HepG2 (cell line): ENCODE measurements around the gene POLG2. TPM values are rescaled to one million over a fixed set of nuclear protein-coding genes. Genes with fewer than 3 reads are reported as not detected.
A peak's percentile ranks its signal among the peaks of the same experiment; 100 is the strongest.

Experiments
- FOXM1 ChIP-seq: sonication (generic); formaldehyde crosslinking; IDR thresholded peaks from 2 replicates; pipeline ENCODE4 v1.5.0; 2020; ENCODE audit warnings: missing genetic modification reagents
- GLI4 ChIP-seq: sonication (generic); formaldehyde crosslinking; IDR thresholded peaks from 2 replicates; pipeline ENCODE4 v1.5.1; 2020; ENCODE audit warnings: missing genetic modification reagents, mild to moderate bottlenecking, moderate library complexity, borderline replicate concordance
- KAT7 ChIP-seq: IDR thresholded peaks from 2 replicates; pipeline ENCODE4 v1.6.1; 2018; ENCODE audit warnings: borderline replicate concordance, missing compliant biosample characterization
- KLF15 ChIP-seq: sonication (generic); formaldehyde crosslinking; IDR thresholded peaks from 2 replicates; pipeline ENCODE4 v1.8.1; 2023; ENCODE audit warnings: borderline replicate concordance, mild to moderate bottlenecking, inconsistent platforms, missing genetic modification reagents, mixed read lengths
- MAFF ChIP-seq: IDR thresholded peaks from 2 replicates; pipeline ENCODE4 v1.6.1; 2011; ENCODE audit warnings: low read depth, low read length, improper control_type of control experiment
- MTF1 ChIP-seq: sonication (generic); formaldehyde crosslinking; IDR thresholded peaks from 2 replicates; pipeline ENCODE4 v1.5.0; 2020; ENCODE audit warnings: missing genetic modification reagents
- NFYC ChIP-seq: IDR thresholded peaks from 2 replicates; pipeline ENCODE4 v1.6.1; 2016; ENCODE audit warnings: missing genetic modification reagents, missing compliant biosample characterization
- PHB2 ChIP-seq: fragments of 450-650 bp; IDR thresholded peaks from 2 replicates; pipeline ENCODE4 v1.6.1; 2018; ENCODE audit not compliant: partially characterized antibody
- PHF21A ChIP-seq: sonication (generic); formaldehyde crosslinking; IDR thresholded peaks from 2 replicates; pipeline ENCODE4 v1.5.0; 2020; ENCODE audit warnings: mild to moderate bottlenecking, missing genetic modification reagents
- PRMT3 ChIP-seq: sonication (generic); formaldehyde crosslinking; IDR thresholded peaks from 2 replicates; pipeline ENCODE4 v1.8.1; 2022; ENCODE audit warnings: low read depth, mild to moderate bottlenecking, moderate library complexity, missing genetic modification reagents, borderline replicate concordance
- RFX1 ChIP-seq: fragments of 450-650 bp; IDR thresholded peaks from 2 replicates; pipeline ENCODE4 v1.6.1; 2017
- RFX3 ChIP-seq: IDR thresholded peaks from 2 replicates; pipeline ENCODE4 v1.6.1; 2016; ENCODE audit warnings: missing biosample characterization, missing genetic modification reagents
- SOX5 ChIP-seq: IDR thresholded peaks from 2 replicates; pipeline ENCODE4 v1.6.1; 2016; ENCODE audit warnings: borderline replicate concordance
- ZNF10 ChIP-seq: sonication (generic); formaldehyde crosslinking; IDR thresholded peaks from 2 replicates; pipeline ENCODE4 v1.4.0; 2020; ENCODE audit warnings: mild to moderate bottlenecking, low read depth, missing genetic modification reagents, borderline replicate concordance
- ZNF124 ChIP-seq: sonication (generic); formaldehyde crosslinking; IDR thresholded peaks from 2 replicates; pipeline ENCODE4 v1.4.0; 2020; ENCODE audit warnings: missing genetic modification reagents
- ZNF235 ChIP-seq: sonication (generic); formaldehyde crosslinking; IDR thresholded peaks from 2 replicates; pipeline ENCODE4 v1.8.1; 2023; ENCODE audit warnings: mild to moderate bottlenecking, missing genetic modification reagents, borderline replicate concordance
- ZNF614 ChIP-seq: IDR thresholded peaks from 2 replicates; pipeline ENCODE4 v1.6.1; 2018; ENCODE audit warnings: missing biosample characterization, missing genetic modification reagents, inconsistent platforms, borderline replicate concordance
- ZNF781 ChIP-seq: sonication (generic); formaldehyde crosslinking; IDR thresholded peaks from 2 replicates; pipeline ENCODE4 v1.5.1; 2020; ENCODE audit warnings: borderline replicate concordance, mild to moderate bottlenecking, missing genetic modification reagents; ENCODE audit errors: not compliant biosample characterization
- polyA plus RNA-seq, 8 experiments: library from polyadenylated mRNA; depleted of rRNA in 3 of 8; stranded (reverse) in 7 of 8; unstranded in 1 of 8; fragments of >200 nt; fragmentation: Illumina TruSeq in 4 of 8; extraction: Trizol in 4 of 8; gene quantifications; 2 replicates each; pipeline versions ENCODE4 v1.2.1 to v1.2.3, GENCODE V29; 2011 to 2016; ENCODE audit warnings: low read depth in 4 of 8, missing spikeins in 1 of 8, mixed read lengths in 1 of 8; ENCODE audit not compliant: insufficient read depth in 1 of 8
- total RNA-seq, 5 experiments: library from RNA; depleted of rRNA; stranded (reverse); fragments of >200 nt; fragmentation: Illumina TruSeq; extraction: Trizol; gene quantifications; 2 replicates each; pipeline ENCODE4 v1.2.3, GENCODE V29; 2016; ENCODE audit warnings: low read depth in 1 of 5
- TF ChIP-seq, protein P1 (sequence below): sonication (generic); formaldehyde crosslinking; IDR thresholded peaks from 2 replicates; pipeline ENCODE4 v1.5.0; 2020; ENCODE audit warnings: mild to moderate bottlenecking, missing genetic modification reagents
- TF ChIP-seq, protein P2 (sequence below): sonication (generic); formaldehyde crosslinking; IDR thresholded peaks from 2 replicates; pipeline ENCODE4 v1.4.0; 2020; ENCODE audit warnings: missing genetic modification reagents
- TF ChIP-seq, protein P3 (sequence below): sonication (generic); formaldehyde crosslinking; IDR thresholded peaks from 2 replicates; pipeline ENCODE4 v1.8.1; 2022; ENCODE audit warnings: mild to moderate bottlenecking, missing genetic modification reagents
- TF ChIP-seq, protein P4 (sequence below): sonication (generic); formaldehyde crosslinking; IDR thresholded peaks from 2 replicates; pipeline ENCODE4 v1.9.0; 2021; ENCODE audit warnings: missing genetic modification reagents, mild to moderate bottlenecking, borderline replicate concordance

POLG2 gene
- total and polyA plus RNA-seq, 2 of the 13 experiments (the other 11 are each of a cell fraction or from before 2014, with no cell fraction given), result 21.1 to 25.5 TPM

DNA sequence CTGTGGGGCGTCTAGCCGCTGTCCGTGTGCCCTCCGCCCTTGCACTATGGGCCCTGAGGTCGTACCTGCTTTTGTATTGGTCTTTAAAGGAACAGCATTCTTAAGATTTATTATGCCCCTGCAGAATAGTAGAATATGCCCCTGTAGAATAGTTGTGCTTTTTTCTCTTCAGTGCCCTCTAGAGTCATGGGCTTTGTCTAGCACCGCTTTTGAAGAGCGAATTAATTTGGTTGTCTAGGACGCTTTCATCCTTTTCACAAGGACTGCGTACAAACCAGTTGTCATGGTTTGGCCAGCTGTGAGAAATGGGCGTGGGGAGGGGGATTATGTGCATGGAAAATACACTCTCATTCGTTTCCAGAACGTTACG lies 10.5 kb upstream of the POLG2 start (continued):
- TF ChIP-seq, protein P1, sequence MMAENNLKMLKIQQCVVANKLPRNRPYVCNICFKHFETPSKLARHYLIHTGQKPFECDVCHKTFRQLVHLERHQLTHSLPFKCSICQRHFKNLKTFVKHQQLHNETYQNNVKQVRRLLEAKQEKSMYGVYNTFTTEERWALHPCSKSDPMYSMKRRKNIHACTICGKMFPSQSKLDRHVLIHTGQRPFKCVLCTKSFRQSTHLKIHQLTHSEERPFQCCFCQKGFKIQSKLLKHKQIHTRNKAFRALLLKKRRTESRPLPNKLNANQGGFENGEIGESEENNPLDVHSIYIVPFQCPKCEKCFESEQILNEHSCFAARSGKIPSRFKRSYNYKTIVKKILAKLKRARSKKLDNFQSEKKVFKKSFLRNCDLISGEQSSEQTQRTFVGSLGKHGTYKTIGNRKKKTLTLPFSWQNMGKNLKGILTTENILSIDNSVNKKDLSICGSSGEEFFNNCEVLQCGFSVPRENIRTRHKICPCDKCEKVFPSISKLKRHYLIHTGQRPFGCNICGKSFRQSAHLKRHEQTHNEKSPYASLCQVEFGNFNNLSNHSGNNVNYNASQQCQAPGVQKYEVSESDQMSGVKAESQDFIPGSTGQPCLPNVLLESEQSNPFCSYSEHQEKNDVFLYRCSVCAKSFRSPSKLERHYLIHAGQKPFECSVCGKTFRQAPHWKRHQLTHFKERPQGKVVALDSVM (CRISPR knock-in tag), result no peak
- TF ChIP-seq KAT7 (CRISPR knock-in tag) (no peak), MTF1 (CRISPR knock-in tag) (no peak), ZNF235 (CRISPR knock-in tag) (no peak), ZNF10 (no peak), PHB2 (no peak), SOX5 (CRISPR knock-in tag) (no peak), KLF15 (CRISPR knock-in tag) (no peak), RFX3 (CRISPR knock-in tag) (no peak), ZNF124 (CRISPR knock-in tag) (no peak), ZNF781 (CRISPR knock-in tag) (peak; percentile 35), FOXM1 (CRISPR knock-in tag) (no peak), NFYC (CRISPR knock-in tag) (no peak), PRMT3 (CRISPR knock-in tag) (0 out of 2 replicates have a peak, but pooled peaks have one; percentile 69), PHF21A (peak; percentile 12; the same call in 1 of the 2 replicates), GLI4 (0 out of 2 replicates have a peak, but pooled peaks have one; percentile 76), RFX1 (0 out of 2 replicates have a peak, but pooled peaks have one; percentile 9), ZNF614 (0 out of 2 replicates have a peak, but pooled peaks have one; percentile 2), MAFF (no peak)
- TF ChIP-seq, protein P2, sequence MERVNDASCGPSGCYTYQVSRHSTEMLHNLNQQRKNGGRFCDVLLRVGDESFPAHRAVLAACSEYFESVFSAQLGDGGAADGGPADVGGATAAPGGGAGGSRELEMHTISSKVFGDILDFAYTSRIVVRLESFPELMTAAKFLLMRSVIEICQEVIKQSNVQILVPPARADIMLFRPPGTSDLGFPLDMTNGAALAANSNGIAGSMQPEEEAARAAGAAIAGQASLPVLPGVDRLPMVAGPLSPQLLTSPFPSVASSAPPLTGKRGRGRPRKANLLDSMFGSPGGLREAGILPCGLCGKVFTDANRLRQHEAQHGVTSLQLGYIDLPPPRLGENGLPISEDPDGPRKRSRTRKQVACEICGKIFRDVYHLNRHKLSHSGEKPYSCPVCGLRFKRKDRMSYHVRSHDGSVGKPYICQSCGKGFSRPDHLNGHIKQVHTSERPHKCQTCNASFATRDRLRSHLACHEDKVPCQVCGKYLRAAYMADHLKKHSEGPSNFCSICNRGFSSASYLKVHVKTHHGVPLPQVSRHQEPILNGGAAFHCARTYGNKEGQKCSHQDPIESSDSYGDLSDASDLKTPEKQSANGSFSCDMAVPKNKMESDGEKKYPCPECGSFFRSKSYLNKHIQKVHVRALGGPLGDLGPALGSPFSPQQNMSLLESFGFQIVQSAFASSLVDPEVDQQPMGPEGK (CRISPR knock-in tag), result 0 out of 2 replicates have a peak, but pooled peaks have one; percentile 29
- TF ChIP-seq, protein P3, sequence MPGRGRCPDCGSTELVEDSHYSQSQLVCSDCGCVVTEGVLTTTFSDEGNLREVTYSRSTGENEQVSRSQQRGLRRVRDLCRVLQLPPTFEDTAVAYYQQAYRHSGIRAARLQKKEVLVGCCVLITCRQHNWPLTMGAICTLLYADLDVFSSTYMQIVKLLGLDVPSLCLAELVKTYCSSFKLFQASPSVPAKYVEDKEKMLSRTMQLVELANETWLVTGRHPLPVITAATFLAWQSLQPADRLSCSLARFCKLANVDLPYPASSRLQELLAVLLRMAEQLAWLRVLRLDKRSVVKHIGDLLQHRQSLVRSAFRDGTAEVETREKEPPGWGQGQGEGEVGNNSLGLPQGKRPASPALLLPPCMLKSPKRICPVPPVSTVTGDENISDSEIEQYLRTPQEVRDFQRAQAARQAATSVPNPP, result no peak
- TF ChIP-seq, protein P4, sequence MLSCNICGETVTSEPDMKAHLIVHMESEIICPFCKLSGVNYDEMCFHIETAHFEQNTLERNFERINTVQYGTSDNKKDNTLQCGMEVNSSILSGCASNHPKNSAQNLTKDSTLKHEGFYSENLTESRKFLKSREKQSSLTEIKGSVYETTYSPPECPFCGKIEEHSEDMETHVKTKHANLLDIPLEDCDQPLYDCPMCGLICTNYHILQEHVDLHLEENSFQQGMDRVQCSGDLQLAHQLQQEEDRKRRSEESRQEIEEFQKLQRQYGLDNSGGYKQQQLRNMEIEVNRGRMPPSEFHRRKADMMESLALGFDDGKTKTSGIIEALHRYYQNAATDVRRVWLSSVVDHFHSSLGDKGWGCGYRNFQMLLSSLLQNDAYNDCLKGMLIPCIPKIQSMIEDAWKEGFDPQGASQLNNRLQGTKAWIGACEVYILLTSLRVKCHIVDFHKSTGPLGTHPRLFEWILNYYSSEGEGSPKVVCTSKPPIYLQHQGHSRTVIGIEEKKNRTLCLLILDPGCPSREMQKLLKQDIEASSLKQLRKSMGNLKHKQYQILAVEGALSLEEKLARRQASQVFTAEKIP (CRISPR knock-in tag), result no peak
